Measurements from ENCODE around the gene COG8.

DNA sequence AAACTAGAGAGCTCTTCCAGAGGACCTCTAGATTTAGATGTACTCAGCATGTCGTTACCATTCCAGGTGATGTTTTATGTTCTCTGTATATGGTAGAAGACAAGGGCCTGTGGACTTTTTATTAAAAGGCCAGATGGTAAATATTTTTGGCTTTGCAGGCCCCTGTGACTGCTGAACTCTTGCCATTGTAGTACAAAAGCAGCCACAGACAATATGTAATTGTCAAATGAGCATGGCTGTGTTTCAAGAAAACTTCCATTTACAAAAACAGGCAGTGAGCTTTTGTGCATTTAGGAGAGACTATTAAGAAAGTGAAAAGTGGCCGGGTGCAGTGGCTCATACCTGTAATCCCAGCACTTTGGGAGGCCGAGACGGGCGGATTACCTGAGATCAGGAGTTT lies 4.8 kb upstream of the COG8 start:
- TF ChIP-seq EZH2 (IDR thresholded peaks at IDR 0.05; ENCODE audit: insufficient read depth, poor library complexity, severe bottlenecking) (no peak), EZH2phosphoT487 (IDR thresholded peaks at IDR 0.05; ENCODE audit: insufficient read depth, low read depth) (no peak)

Measured in GM23248 (cell line).